ENCODE measurements around the gene DPYD.

Gene DPYD

DNA sequence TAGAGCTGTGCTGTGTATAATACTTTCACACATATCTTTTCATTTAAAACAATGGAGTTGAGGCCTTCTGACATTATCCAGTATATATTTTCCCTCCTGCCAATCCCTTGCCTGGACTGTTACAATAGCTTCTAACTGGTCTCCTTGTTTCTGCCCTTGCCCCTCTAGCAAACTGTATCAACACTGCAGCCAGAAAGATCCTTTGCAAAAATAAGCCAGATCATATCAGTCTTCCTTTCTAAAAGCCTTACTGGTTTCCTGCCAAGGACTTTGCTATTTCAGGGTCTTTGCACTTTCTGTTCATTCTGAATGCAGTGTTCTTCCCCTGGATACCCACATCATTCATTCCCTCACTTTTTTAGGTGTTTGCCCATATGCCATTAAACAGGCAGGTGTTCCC, 829.2 kb downstream of the DPYD start:
- no peak for DNase-seq (ENCODE audit: low read depth)

DNA sequence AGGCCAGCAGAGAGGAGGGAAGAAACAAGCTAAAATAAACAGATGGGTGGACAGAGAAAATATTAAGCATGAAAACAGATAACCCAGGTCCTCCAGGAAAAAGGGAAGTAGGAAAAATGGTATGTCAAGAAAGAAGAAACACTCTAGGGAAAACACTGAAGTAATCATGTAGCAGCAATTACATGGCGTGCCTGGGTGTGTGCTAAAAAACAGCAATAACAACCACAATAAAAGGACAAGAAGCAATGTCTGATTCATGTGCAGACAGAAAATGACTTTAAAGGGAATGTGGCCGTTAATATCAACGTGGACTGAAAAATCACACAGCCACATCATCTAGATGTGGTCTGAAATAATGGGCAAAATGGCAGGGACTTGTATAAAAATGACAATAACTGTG, 829.6 kb downstream of the DPYD start:
- DNase-seq (ENCODE audit: low read depth): no peak

DNA sequence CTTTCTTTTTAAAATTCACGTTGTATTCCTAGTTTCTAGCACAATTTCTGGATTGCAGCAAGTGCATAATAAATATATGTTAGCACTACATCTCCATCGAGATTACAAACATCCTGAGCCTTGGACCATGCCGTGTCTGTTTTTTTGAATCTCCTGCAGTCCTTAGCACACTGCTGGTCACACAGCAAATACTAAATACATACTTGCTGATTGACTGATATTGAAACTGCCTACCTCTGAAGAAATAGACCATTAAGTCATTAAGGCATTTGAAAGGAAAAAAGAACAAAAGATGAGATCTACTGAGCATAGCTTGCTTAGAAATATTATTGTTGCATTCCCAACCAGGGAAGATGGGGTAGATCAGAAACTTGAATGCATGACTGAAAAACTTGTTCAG, 830.1 kb downstream of the DPYD start:
- no peak for DNase-seq (ENCODE audit: low read depth)

DNA sequence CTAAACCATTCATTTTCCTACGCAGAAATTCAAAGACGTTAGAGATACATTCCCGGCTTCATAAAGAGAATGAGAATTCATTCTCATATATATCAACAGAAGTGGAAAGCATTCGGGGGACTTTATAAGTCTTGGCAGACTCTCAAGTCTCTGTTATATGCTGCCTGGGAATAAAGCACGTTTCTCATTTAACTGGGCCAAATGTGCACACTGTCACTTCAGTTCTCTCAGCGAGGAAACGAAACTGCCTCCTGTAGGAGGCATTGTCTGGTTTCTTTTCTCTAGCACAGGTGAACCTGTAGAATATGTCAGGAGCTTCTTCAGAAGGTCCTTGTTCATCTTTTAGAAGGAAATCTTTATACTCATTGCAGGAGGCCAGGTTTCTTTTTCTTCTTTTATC, 831.7 kb downstream of the DPYD start:
- DNase-seq (ENCODE audit: low read depth): no peak

DNA sequence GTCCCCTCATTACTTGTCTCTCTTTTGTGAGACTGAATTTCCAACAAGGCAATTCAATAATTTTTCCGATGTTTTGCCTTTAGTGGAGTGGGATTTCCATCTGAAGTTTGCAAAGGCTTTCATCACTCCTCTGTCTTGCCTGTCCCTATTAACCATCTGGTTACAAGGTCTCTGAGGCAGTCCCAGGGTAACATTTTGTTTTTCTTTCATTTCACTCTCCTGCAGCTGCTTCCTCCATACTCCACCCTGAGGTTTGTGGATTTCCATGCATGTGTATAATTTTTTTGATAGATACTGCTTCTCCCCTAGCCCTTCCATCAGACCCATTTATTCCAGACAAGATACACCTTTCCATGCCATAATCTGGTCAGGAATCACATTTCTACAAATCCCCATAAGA, 832.4 kb downstream of the DPYD start:
- DNase-seq (ENCODE audit: low read depth): no peak

DNA sequence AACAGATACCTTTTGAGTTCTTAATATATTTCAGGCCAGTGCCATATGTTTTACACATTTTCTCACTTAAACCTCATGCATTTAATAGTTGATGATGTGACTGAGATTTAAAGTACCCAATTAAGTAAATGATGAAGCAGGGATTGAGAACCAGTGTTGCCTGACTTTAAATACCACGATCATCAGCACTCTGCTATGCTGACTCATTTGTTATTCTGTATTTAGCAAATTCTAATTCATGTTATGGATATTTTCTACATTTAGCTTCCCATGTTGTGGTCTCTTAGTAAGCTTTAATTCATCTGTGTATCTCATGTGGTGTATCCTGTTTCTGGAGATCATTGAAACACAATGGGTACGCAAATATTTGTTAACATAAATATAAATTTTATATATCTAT, 836.3 kb downstream of the DPYD start:
- no peak for DNase-seq (ENCODE audit: low read depth)

DNA sequence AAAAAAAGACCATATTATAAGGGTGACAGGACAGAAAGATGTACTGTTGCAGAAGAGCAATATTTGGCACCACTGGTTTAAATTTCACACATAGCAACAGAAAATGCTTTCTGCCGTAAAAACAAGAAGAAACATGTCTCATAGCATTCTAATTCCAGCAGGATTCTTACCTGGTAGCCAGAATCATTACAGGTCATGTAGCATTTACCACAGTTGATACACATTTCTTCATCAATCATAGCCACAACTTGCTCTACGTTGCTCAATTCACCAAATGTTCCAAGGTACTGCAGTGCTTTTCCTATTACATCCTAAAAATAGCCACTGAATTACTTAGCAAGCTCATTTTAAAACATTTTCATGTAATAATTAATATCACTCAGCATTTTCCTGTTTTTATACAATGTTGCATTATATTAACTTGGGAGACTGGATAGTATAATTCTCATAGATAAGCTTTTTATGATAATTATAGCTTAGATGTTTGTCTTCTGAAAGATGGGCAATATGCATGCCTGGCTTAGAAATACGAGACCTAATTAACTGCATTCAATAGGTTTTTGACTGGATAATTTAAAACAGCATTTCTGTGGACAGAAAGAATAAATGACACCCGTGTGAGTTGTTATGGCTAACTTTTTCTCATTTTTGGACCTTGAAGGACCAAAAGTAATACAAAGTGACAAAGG, 838.5 kb downstream of the DPYD start:
- no peak for DNase-seq (ENCODE audit: low read depth)

DNA sequence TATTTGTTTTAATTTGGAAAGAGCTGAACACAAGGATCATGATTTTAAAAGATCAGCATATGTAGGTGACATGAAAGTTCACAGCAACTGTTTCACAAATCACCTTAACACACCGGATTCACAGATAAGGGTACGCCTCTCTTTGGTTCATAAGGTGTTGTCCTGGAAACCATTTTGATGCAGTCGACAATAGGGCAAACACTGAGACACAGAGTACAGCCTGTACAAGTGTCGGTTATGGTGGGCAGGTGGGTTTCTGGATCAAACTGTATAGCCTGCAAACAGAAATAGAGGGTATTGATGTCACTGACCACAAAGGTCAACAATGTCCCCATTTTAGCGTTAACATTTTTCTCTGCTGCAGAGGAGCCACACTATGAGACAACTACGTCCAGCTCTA, 842.0 kb downstream of the DPYD start:
- DNase-seq (ENCODE audit: low read depth): no peak

DNA sequence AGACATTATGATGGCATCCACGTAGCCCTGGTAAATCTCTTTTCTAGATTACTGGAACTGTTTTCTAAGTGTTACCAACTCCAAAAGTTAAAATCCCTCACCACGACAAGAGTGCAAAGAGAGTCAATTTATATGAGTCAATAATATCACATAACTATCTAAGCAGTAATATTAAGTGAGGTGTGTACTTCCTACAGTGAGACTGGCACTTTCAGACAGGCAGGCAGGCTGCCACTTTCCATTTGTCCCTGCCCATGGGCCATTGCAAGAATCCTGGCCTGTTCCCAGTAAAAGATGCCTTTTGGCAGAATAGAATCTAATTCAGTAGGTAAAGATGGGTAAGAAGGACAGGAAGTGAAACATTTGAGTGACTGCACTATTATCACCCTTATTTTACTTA, 843.6 kb downstream of the DPYD start:
- no peak for DNase-seq (ENCODE audit: low read depth)

DNA sequence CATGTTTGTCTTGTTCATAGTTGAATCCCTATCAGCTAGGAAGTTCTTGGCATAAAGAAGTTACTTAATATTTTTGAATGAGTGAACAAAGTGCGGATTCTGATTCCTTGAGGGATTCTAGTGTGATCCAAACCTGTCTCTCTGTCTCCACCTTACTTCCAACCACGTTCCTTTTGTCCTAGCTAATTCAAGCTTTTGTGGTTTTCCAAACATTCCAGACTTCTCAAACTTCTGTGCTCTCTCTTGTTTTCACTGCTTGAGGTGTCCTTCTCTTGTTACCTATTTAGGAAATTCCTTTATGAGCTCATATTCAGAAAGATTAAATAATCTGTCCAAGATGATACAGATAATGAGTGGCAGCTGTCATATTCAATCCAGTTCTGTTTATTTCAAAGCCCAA, 846.1 kb downstream of the DPYD start:
- DNase-seq (ENCODE audit: low read depth): no peak

DNA sequence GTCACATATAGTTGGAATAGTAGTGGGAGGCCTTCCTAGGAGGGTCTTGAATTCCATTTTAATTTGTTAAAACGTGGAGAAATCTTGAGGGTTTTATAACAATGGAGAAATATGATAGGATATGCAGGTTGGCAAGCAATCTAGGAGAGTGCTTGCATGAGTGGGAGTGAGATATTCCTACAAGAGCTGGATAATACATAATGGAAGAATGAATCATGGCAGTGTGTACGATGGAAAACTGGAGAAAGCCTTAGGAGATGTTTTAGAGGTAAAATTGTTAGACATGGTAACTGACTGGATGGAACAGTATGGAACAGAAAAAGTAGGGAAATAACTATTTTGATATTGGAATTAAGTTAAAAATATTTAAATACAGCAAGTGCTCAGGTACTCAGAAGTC, 846.9 kb downstream of the DPYD start:
- DNase-seq (ENCODE audit: low read depth): no peak

DNA sequence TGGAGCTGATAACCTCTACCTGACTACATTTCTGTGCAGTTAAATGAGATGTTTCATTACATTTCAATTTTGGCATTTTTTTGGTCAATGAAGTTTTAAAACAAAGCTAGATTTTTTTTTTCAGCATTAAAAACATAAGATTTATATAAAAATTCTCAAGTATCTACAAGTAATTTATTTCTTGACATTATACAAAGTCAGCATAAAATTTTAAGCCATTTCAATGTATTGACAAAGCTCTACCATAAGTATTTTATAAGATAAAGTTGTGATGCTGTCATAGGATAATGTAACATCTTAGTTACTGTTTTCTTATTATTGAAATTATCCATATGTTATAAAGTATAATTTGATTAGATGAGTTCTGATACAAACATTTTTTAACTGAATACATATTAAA, 847.7 kb downstream of the DPYD start:
- no peak for DNase-seq (ENCODE audit: low read depth)

DNA sequence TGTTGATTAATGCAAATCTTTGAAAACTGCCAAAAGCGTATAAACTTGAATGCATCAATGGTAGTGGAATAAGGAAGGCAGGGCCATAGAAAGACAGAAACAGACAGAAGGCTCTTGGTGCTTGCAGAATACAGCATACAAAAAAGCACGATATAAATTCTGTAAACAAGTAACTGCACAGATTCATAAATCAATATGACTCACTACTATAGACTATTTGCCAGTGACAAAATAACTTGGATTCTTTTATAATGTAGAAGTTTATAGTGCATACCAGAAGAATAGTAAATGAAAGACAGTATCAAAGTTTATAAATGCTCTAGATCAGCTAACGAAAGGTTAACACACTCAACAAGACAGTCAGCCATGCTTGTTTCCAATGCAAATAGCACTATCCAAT, 849.7 kb downstream of the DPYD start:
- DNase-seq (ENCODE audit: low read depth): no peak

DNA sequence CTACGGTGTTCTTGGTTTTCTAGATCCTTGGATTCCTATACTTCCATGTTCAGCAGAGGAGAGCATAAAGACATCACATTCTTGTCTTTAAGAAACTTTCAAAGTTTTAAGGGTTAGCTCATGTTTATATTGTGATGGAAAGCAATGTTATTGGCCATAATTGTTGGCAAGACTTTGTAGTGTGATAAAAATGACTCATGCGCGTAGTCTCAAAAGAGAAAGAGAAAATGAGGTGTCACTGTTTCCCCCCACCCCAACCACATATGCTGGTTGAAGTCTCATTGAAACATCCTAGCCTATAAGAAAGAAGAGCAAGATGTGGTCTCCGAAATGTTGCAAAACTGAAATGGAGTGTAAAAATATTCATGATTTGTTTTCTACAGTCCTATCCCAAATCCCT, 850.5 kb downstream of the DPYD start:
- no peak for DNase-seq (ENCODE audit: low read depth)

DNA sequence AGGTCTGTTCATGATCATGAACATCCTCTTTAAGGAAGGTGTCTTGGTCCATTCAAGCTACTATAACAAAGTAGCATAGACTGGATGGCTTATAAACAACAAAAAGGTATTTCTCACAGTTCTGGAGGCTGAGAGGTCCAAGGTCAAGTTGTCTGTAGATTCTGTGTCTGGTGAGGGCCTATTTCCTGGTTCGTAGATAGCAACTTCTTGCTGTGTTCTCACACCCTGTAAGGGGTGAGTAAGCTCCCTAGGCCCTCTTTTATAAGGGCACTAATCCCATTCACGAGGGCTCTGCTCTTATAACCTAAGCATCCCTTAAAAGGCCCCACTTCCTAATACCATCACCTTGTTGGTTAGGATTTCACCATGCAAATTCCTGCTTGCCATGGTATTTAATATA, 851.5 kb downstream of the DPYD start:
- DNase-seq (ENCODE audit: low read depth): no peak

DNA sequence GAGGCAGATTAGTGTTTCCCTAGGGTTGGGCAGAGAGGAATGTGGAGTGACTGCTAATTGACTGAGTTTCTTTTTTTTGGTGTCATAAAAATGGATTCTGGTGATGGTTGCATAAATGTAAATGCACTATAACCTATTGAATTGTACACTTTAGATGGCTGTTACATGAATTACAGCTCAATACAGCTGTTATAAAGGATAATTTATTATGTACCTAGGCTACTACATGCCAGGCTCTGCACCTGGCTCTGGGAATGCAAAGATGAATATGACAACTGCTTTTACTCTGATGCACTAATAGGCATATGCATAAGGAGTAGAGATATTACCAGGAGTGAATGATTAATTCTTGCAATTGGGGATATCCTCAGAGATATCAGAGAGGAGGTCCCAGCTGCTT, 854.0 kb downstream of the DPYD start:
- no peak for DNase-seq (ENCODE audit: low read depth)

DNA sequence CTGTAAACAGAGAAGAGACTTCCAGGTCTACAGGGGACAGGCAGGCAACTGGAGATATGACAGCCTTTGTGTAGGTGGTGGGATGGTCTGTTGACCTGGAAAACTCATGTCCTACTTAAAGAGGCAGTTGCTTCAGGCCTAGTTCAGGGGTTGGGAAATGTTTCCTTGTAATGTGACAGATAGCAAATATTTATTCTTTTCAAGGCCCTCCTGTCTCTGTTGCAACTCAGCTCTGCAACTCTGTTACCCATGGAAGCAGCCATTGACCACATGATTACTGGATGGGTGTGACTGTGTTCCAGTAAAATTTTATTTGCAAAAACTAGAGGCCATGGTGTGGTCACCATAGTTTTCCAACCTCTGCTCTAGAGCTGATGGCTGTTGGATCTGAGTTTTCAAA, 857.3 kb downstream of the DPYD start:
- DNase-seq (ENCODE audit: low read depth): no peak

DNA sequence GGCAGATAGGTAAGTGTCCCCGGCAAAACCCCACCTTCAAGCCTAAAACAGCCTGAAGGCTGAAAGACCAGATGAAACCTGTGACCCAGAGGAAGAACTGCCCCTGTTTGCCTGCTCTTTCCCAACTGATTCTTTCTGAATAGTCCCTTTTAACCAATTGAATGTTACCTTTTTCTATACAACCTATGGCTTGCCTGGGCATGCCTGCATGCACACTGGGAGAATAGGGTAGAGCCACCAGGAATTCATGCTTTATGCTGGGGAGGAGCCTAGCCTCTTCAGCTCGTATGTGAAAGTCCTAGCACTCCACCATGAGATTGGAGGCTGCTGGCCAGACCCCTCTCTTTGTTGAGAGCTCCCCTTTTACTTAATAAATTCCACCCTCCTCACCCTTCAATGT, 859.2 kb downstream of the DPYD start:
- DNase-seq (ENCODE audit: low read depth): no peak

DNA sequence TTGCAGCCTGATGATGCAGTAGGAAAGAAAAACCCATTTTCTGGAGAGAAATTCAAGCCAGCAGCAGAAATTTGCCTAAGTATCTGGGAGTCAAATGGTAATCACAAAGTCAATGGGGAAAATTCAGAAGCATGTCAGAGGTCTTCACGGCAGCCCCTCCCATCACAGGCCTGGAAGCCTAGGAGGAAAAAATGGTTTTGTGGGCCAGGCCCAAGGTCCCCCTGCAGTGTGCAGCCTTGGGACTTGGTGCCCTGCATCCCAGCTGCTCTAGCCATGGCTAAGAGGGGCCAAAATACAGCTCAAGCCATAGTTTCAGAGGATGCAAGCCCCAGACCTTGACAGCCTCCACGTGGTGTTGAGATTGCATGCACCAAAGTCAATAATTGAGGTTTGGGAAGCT, 864.4 kb downstream of the DPYD start:
- no peak for DNase-seq (ENCODE audit: low read depth)

DNA sequence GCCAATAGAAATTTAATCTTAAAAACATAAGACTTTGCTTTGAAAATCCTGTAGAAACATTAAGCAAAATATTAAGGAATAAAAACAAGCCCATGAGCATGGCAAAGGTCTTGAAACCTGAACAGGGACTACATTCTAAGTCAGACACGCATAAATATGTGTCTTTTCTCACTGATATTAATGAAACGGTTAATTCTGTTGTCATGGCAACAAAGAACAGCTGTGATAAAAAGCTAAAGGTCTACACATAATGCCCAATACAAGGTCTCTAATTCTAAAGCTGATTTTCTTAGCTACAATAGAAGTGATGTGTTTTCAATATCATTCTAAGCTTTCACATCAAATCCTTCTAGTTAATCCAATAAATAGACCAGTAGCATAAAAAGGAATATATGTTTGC, 867.6 kb downstream of the DPYD start:
- no peak for DNase-seq (ENCODE audit: low read depth)

DNA sequence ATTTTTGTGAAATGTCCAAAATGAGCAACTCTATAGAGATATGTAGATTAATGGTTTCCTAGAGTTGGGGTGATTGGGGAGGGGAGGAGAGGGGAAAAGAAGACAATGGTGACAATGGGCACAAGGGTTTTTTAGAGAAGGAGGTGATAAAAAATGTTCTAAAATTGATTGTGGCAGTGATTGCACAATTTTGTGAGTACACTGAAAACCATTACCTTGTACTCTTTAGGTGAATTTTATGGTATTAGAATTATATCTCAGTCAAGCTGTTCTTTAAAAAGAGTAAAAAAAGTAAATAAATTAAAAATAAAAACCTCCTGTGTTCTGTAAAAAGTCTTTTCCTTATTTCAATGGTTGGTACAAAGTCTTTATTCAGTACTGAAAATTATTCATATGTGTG, 869.0 kb downstream of the DPYD start:
- DNase-seq (ENCODE audit: low read depth): no peak

DNA sequence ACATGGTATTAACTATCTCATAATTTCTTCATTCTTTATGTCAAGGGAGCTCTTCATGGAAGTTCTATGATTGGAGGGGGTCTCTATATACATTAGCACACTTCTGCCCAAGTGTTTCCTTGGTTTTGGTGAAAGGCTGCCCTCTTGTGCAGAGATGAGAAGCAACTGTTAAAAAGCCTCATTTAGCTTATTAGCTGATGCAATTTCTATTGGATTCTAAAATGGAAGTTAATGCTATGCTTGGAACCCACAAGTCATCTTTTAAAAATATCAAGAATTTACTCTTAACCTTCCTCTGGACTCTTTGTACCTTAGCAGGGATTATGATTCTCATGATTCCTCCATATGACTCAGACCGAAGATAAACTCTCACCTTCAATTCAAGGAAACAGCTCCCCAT, 870.3 kb downstream of the DPYD start:
- DNase-seq (ENCODE audit: low read depth): no peak

DNA sequence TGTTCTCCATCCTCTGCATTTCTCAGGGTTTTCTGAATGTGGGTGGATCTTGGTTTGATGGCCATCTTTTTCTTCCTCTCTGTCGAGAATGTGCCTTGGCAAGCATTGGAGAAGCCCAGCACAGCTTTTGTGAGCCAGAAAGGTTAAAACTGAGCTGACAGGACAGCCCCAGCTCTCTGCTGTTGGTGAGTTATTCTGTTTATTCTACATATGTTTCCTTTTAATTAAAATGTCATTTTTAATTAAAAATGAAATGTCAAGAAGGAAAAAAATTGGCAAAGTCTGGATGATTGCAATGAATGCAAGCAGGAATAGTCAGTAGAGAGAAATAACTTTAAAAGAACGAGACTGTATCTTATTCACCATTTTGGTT, 873.4 kb downstream of the DPYD start:
- DNase-seq (ENCODE audit: low read depth): no peak

DNA sequence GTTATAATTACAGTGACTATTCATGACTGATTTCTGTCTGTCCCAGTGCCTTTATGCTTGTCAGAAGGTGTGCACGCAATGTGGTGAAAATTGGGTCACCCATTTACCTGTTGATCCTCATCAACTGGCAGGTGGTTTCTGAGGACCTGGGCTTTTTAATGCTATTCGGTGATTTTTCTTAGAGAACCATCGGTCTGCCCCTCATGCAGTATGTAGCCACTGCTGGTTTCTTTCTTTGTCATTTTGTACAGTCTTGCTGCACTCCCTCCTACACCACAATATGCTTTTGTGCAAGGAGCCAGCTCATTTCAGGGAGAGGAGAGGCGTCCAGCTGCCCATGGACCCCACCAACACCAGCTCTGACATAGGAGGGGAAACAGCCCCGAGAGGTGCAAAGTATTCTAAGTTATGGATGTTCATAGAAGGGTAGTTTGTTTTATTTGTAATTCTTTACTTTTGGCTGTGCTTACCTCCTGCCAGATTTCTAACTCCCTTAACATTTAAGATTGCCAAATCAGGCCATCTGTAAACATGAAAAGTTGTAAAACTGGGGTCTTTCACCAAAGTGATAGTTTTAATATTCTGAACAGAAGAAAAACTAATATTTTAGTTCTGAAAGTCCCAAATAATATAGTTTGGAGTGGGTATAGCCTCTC, 873.9 kb downstream of the DPYD start:
- no peak for DNase-seq (ENCODE audit: low read depth)
